ENCODE results near the gene TOM1L2. TPM values are rescaled to one million over a fixed set of nuclear protein-coding genes. Genes with fewer than 3 reads are reported as not detected.
"Not testable (repeated sequence)": the region's sequence is repeated elsewhere in the genome, so short reads cannot be mapped to it uniquely, and the experiment has no call there.

The TOM1L2 gene
- total RNA-seq, 8 experiments from 2014 or later = 21.0 to 61.1 (median 36.0) TPM

DNA sequence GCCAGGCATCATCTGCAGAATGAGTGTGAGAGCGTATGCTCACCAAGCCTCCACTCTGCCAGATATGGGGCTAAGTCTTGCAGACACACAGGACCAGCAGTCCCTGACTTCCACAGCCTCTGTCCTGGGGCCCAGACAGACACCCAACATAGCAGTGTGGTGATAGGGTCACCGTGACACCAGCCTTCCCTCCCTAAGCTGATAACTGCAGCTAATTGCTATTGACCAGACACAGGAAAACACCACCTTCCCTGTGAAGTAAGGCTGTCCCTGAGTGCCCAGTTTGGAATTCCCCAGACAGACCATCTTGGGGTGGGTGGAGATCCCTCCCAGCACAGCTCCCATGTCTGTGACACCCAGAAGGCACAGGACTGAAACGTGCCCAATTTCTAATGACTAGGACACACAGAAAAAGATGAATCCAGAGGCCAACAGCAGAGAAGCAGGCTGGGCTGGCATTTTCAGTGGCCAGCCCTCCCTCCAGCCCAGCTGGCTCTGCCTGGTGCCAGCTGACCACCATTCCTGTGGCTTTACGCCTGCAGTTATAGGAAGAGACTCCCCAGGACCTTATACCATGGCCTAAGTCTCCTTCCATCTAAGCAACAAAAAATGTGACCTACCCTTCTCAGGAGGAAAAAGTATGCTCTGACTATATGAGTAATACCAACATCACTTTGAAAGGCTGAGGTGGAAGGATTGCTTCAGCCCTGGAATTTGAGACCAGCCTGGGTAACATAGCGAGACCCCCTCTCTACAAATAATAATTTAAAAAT, 36.5 kb upstream of the TOM1L2 start:
- no peak for ATAC-seq (replicated peaks in 6 of 8)

GRCh38 chr17:18006495-18007239, 34.5 kb upstream of the TOM1L2 start:
- ATAC-seq (replicated peaks in 6 of 8) = no peak
- 20 to 100% (median 63%) methylated on average over 1 to 8 of the region's 31 CpGs; no CpG with 5 or more reads in 4 of the 10 experiments for WGBS, 10 experiments

More for the DNA sequence above, 36.5 kb upstream of the TOM1L2 start:
- no peak overlapping the region for H3K4me3 ChIP-seq
- H3K27ac ChIP-seq = no peak overlapping the region
- WGBS, 10 experiments = 0 to 100% (median 80%) methylated on average over 1 to 2 of the region's 5 CpGs; no CpG with 5 or more reads in 3 of the 10 experiments
- in situ Hi-C loops (cut with MboI; ENCODE audit: low pct_unique_long_range_greater_than_20kb in 2 of 9, low sequenced_read_pairs in 9 of 9, unreplicated experiment in 9 of 9) = loop anchor here in 1 of 9 experiments (25.0 kb wide), 1 partner anchor 321 kb away; the partner anchor contains the start of gene RAI1
- peaks cover 14 to 18% of the 10 kb centered on the region in 2 donors for H3K4me1 ChIP-seq (replicated peaks in 1 of 2)

DNA sequence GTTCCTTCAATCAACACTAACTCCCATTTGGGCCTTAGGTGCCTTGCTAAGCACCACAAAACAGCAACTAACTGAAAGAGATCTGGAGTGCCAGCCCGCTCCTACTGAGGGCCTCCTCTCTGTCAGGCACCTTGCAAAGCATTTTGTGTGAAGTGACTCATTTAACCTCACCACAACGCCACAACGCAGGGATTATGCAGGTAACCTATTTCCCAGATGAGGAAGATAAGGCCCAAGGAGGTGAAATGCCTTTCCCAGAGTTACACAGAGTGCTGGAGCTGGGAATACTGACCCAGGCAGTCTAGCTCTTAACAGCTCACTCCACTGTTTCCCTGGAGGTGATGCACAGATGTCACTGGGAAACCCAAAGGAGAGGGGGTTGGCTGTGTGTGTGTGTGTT, 33.3 kb upstream of the TOM1L2 start:
- no peak overlapping the region for H3K4me3 ChIP-seq
- in situ Hi-C loops (cut with MboI; ENCODE audit: low pct_unique_long_range_greater_than_20kb in 2 of 9, low sequenced_read_pairs in 9 of 9, unreplicated experiment in 9 of 9) = loop anchor here in 1 of 9 experiments (25.0 kb wide), 1 partner anchor 318 kb away; the partner anchor contains the start of gene RAI1
- H3K27ac ChIP-seq = peak overlapping the region in 1 of 2 donors; percentile 67
- no peak for ATAC-seq (replicated peaks in 6 of 8)
- peaks cover 15 to 18% of the 10 kb centered on the region in 2 donors for H3K4me1 ChIP-seq (replicated peaks in 1 of 2)
- WGBS, 10 experiments = 57 to 100% (median 77%) methylated on average over 1 to 3 of the region's 3 CpGs; no CpG with 5 or more reads in 6 of the 10 experiments

More at GRCh38 chr17:18006495-18007239, 34.5 kb upstream of the TOM1L2 start:
- Histone ChIP-seq H3K27ac (no peak overlapping the region), H3K4me3 (no peak overlapping the region), H3K4me1 (replicated peaks in 1 of 2) (peaks cover 15 to 18% of the 10 kb centered on the region in 2 donors)
- in situ Hi-C loops (cut with MboI; ENCODE audit: low pct_unique_long_range_greater_than_20kb in 2 of 9, low sequenced_read_pairs in 9 of 9, unreplicated experiment in 9 of 9) = loop anchor here in 1 of 9 experiments (25.0 kb wide), 1 partner anchor 319 kb away; the partner anchor contains the start of gene RAI1

GRCh38 chr17:18004884-18005305, 32.7 kb upstream of the TOM1L2 start:
- Histone ChIP-seq H3K27ac (peak overlapping the region in 1 of 2 donors; percentile 67), H3K4me3 (no peak overlapping the region), H3K4me1 (replicated peaks in 1 of 2) (peaks cover 15 to 19% of the 10 kb centered on the region in 2 donors)
- ATAC-seq (replicated peaks in 6 of 8) = peak in 6 of 8 experiments; percentile 51 to 95 (median 90)
- 20 to 100% (median 79%) methylated on average over 2 to 6 of the region's 9 CpGs; no CpG with 5 or more reads in 4 of the 10 experiments for WGBS, 10 experiments
- in situ Hi-C loops (cut with MboI; ENCODE audit: low pct_unique_long_range_greater_than_20kb in 2 of 9, low sequenced_read_pairs in 9 of 9, unreplicated experiment in 9 of 9) = loop anchor here in 1 of 9 experiments (25.0 kb wide), 1 partner anchor 318 kb away; the partner anchor contains the start of gene RAI1

- Histone ChIP-seq H3K4me3 (no peak overlapping the region), H3K4me1 (replicated peaks in 1 of 2) (peaks cover 20 to 25% of the 10 kb centered on the region in 2 donors), H3K27ac (peak overlapping the region; percentile 16 to 67)
- in situ Hi-C loops (cut with MboI; ENCODE audit: low pct_unique_long_range_greater_than_20kb in 2 of 9, low sequenced_read_pairs in 9 of 9, unreplicated experiment in 9 of 9) = loop anchor here in 1 of 9 experiments (25.0 kb wide), 1 partner anchor 317 kb away; the partner anchor contains the start of gene RAI1
- WGBS, 10 experiments = 72 to 100% (median 92%) methylated on average over 2 to 8 of the region's 9 CpGs; no CpG with 5 or more reads in 4 of the 10 experiments
- peak in 5 of 8 experiments; percentile 7 to 25 (median 16) for ATAC-seq (replicated peaks in 6 of 8)
Measured at GRCh38 chr17:18004345-18004744, 32.1 kb upstream of the TOM1L2 start.

DNA sequence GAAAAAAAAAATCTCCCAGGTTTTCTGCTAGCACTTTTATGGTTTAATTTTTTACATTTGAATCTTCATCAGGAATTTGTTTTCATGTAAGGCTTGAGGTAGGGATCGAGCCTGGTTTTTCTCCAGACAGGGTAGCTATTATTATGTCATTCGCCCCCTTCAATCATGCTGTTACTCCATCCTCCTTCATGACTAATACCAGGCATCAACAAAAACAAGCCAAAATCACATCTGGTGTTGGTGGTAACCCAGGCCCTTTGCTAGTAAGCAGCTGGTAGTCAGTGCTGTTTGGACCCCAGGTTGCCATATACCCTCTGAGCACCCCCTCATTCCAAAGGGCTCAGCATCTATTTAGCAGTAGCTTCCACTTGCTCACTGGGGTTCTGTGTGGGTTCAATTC, 30.0 kb upstream of the TOM1L2 start:
- no peak for ATAC-seq (replicated peaks in 6 of 8)
- Histone ChIP-seq H3K4me3 (no peak overlapping the region), H3K4me1 (replicated peaks in 1 of 2) (peaks cover 26 to 34% of the 10 kb centered on the region in 2 donors), H3K27ac (no peak overlapping the region)
- WGBS, 10 experiments = 50 to 100% (median 83%) methylated on average over 1 to 2 of the region's 2 CpGs; no CpG with 5 or more reads in 5 of the 10 experiments
- in situ Hi-C loops (cut with MboI; ENCODE audit: low pct_unique_long_range_greater_than_20kb in 2 of 9, low sequenced_read_pairs in 9 of 9, unreplicated experiment in 9 of 9) = loop anchor here in 1 of 9 experiments (25.0 kb wide), 1 partner anchor 315 kb away; the partner anchor contains the start of gene RAI1

- 61 to 100% (median 86%) methylated on average over 1 to 5 of the region's 8 CpGs; no CpG with 5 or more reads in 7 of the 10 experiments for WGBS, 10 experiments
Measured at GRCh38 chr17:18000030-18000408, 27.8 kb upstream of the TOM1L2 start.

GRCh38 chr17:17999364-18000029, 27.3 kb upstream of the TOM1L2 start:
- peak in 5 of 8 experiments; percentile 92 to 94 (median 93) for ATAC-seq (replicated peaks in 6 of 8)
- WGBS, 10 experiments = 60 to 90% (median 81%) methylated on average over 1 to 4 of the region's 9 CpGs; no CpG with 5 or more reads in 5 of the 10 experiments
- Histone ChIP-seq H3K27ac (peak overlapping the region; percentile 36 to 64), H3K4me3 (no peak overlapping the region), H3K4me1 (replicated peaks in 1 of 2) (peaks cover 19 to 24% of the 10 kb centered on the region in 2 donors)
- in situ Hi-C loops (cut with MboI; ENCODE audit: low pct_unique_long_range_greater_than_20kb in 2 of 9, low sequenced_read_pairs in 9 of 9, unreplicated experiment in 9 of 9) = loop anchor here in 1 of 9 experiments (25.0 kb wide), 1 partner anchor 312 kb away; the partner anchor contains the start of gene RAI1

More at GRCh38 chr17:18000030-18000408, 27.8 kb upstream of the TOM1L2 start:
- no peak overlapping the region for H3K27ac ChIP-seq
- ATAC-seq (replicated peaks in 6 of 8) = no peak
- in situ Hi-C loops (cut with MboI; ENCODE audit: low pct_unique_long_range_greater_than_20kb in 2 of 9, low sequenced_read_pairs in 9 of 9, unreplicated experiment in 9 of 9) = loop anchor here in 1 of 9 experiments (25.0 kb wide), 1 partner anchor 313 kb away; the partner anchor contains the start of gene RAI1
- H3K4me3 ChIP-seq = no peak overlapping the region
- peaks cover 22 to 29% of the 10 kb centered on the region in 2 donors for H3K4me1 ChIP-seq (replicated peaks in 1 of 2)

DNA sequence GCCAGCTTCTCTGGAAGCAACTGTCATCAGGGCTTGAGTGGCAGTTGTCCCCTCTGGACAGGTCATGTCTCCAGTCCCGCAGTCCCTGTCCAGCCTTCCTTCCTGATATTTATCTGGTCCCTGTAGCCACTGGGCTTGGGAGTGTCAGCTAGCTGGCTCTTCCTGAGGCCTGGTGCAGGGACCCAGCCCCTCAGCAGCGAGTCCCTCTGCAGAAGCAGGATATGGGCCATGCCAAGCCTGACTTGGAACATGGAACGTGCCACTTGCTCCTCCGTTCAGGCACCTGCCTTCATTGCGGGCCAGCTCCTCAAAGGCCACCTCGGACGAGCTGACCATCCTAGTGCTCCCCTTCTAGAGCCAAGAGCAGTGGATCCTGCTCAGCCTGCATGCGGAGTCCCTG, 26.7 kb upstream of the TOM1L2 start:
- ATAC-seq (replicated peaks in 6 of 8) = no peak
- no peak overlapping the region for H3K4me3 ChIP-seq
- WGBS, 10 experiments = 17 to 100% (median 94%) methylated on average over 1 to 4 of the region's 8 CpGs; no CpG with 5 or more reads in 4 of the 10 experiments
- in situ Hi-C loops (cut with MboI; ENCODE audit: low pct_unique_long_range_greater_than_20kb in 2 of 9, low sequenced_read_pairs in 9 of 9, unreplicated experiment in 9 of 9) = no loop called here
- H3K4me1 ChIP-seq (replicated peaks in 1 of 2) = peaks cover 14 to 20% of the 10 kb centered on the region in 2 donors
- H3K27ac ChIP-seq = peak overlapping the region; percentile 36 to 64

- H3K4me3 ChIP-seq; H3K27ac ChIP-seq; ATAC-seq (replicated peaks in 6 of 8); in situ Hi-C loops (cut with MboI; ENCODE audit: low pct_unique_long_range_greater_than_20kb in 2 of 9, low sequenced_read_pairs in 9 of 9, unreplicated experiment in 9 of 9): not testable (repeated sequence)
- H3K4me1 ChIP-seq (replicated peaks in 1 of 2) = peaks cover 12 to 17% of the 10 kb centered on the region in 2 donors
- 90 to 100% (median 98%) methylated on average over 1 to 8 of the region's 8 CpGs; no CpG with 5 or more reads in 4 of the 10 experiments for WGBS, 10 experiments
Measured at GRCh38 chr17:17995887-17996286, 23.7 kb upstream of the TOM1L2 start.

DNA sequence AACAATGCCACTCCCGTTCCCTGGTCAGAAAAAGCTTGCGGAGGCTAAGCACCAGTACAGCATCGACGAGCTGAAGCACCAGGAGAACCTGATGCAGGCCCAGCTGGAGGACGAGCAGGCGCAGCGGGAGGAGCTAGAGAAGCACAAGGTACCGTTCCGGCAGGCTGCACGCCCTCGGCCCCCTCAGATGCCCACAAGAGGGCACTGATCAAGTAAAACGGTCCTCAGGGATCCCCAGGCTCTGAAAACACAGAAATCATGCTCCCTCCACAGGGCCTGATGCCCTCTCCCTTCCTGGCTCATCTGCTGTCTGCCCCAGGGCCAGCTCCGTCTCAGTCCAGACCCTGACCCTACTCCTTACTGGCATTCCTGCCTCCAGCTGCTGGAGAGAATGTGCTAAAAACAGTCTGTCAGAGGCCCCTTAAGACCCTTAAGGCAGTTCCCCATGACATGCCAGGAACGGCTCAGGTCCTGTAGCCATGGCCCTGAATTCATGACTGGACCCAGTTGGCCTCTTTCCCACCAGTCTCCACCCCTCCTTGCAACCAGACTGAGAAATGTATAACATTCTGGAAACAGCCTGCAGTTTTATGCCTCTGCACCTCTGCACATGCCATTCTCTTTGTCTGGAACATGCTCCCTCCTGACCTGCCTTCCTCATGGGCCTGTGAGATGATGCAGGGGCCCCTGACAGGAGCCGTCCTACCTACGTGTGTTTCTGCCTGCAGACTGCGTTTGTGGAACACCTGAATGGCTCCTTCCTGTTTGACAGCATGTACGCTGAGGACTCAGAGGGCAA, 22.3 kb upstream of the TOM1L2 start:
- in situ Hi-C loops (cut with MboI; ENCODE audit: low pct_unique_long_range_greater_than_20kb in 2 of 9, low sequenced_read_pairs in 9 of 9, unreplicated experiment in 9 of 9) = no loop called here
- ATAC-seq (replicated peaks in 6 of 8) = peak in 5 of 8 experiments; percentile 24 to 92 (median 42)
- WGBS, 10 experiments = 45 to 80% (median 69%) methylated on average over 1 to 6 of the region's 18 CpGs; no CpG with 5 or more reads in 4 of the 10 experiments
- Histone ChIP-seq H3K4me1 (replicated peaks in 1 of 2) (peaks cover 12 to 13% of the 10 kb centered on the region in 2 donors), H3K4me3 (no peak overlapping the region), H3K27ac (no peak overlapping the region)

All from motor neuron (in vitro differentiated cells).